ENCODE measurements around the gene TPM3. TPM values are rescaled to one million over a fixed set of nuclear protein-coding genes. Genes with fewer than 3 reads are reported as not detected.

TPM3 gene
- total and polyA plus RNA-seq, 10 of the 15 experiments (the other 5 are each of a cell fraction or from before 2014, with no cell fraction given): 270 to 759 (median 505) TPM

DNA sequence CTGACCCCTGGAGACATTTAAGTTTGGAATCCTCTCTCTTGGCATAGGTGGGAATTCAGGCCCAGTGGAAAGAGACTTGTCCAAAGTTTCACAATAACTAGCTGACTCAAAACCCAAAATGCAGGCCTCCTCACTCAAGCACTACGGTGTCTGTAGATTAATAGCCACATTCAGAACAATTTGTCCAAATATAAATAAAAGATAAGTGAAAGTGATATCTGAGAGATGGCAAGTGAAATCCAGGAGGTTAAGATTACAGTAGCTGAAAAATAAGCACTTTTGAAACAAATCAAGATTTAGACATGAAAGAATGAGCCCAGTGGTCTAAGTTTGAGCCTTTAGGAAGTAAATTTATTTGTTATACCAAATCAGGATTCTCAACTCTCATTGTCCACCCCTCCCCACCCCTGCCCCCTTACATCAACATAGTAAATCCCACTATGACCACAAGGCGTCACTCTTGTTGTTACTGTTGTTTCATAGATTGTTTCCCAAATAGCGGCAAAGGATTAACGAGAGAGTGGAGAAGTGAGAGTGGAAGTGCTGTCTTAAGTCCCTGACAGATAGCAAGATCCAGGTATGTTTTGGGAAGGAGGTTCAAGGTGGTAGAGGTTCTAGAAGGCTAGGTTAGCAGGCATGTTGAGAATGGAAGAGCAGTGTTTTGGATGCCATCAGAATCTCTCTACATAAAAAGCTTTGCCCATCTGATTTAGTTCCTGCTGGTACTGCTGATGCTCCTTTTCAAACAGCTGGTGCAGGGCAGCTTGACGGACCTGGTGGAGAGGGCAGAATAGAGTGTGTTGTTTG is 7.1 kb upstream of the TPM3 start:
- CTCF ChIA-PET: interaction anchor here (0.6 to 3.4 kb wide), 32 partner anchors 9 to 348 kb away, joined by 3 to 54 read pairs (median 5); partner anchors contain the start of genes HAX1 and UBAP2L
- SMC1A ChIA-PET (ENCODE audit: uncharacterized antibody, unreplicated experiment): interaction anchor here (0.7 to 4.8 kb wide), 19 partner anchors 8 to 281 kb away, joined by 3 to 48 read pairs (median 4); partner anchors contain the start of gene HAX1
- no TSS peak for BruUV-seq (replicated peaks)
- no peak overlapping the region for H3K4me3 ChIP-seq
- H3K4me2 ChIP-seq (ENCODE audit: control insufficient read depth, insufficient read depth): peak overlapping the region; percentile 4; the same call in 1 of the 2 replicates
- FAIRE-seq (peak; percentile 13), ATAC-seq (peak; percentile 87), DNase-seq (ENCODE audit: low read depth, low spot score) (no peak)
- H3K36me3 ChIP-seq (ENCODE audit: control insufficient read depth in 2 of 2, insufficient read depth in 2 of 2, low read length in 1 of 2): no peaks in the 10 kb centered on the region; a peak in 1 of 4 replicates
- intact Hi-C loops (cut with micrococcal nuclease; ENCODE audit: unreplicated experiment): loop anchor here (1.0 kb wide), 2 partner anchors 73 to 136 kb away; partner anchors contain the start of gene HAX1
- H3K9ac ChIP-seq (ENCODE audit: control insufficient read depth, insufficient read depth, low read length): no peak overlapping the region
- POLR2A ChIA-PET: interaction anchor here (0.6 to 1.3 kb wide), 3 partner anchors 20 to 87 kb away, joined by 3 to 7 read pairs (median 4); partner anchors contain the start of gene HAX1
- H3K27ac ChIP-seq (ENCODE audit: control insufficient read depth, insufficient read depth): no peak overlapping the region
- no peaks in the 10 kb centered on the region for H3K9me3 ChIP-seq (replicated peaks; ENCODE audit: control insufficient read depth, insufficient read depth, low read length)
- in situ Hi-C loops (cut with MboI): no loop called here
- RAD21 ChIA-PET (ENCODE audit: unreplicated experiment): interaction anchor here (0.6 to 2.7 kb wide), 12 partner anchors 8 to 281 kb away, joined by 3 to 30 read pairs (median 4); partner anchors contain the start of gene HAX1
- no peaks in the 10 kb centered on the region for H4K20me1 ChIP-seq (ENCODE audit: control insufficient read depth, insufficient read depth)
- no peaks in the 10 kb centered on the region for H3K4me1 ChIP-seq (ENCODE audit: control insufficient read depth, insufficient read depth, low read length)
- no peaks in the 10 kb centered on the region for H3K79me2 ChIP-seq (ENCODE audit: control insufficient read depth, insufficient read depth, low read length)
- no peaks in the 10 kb centered on the region; a peak in 1 of 4 replicates for H3K27me3 ChIP-seq (replicated peaks in 1 of 2; ENCODE audit: control insufficient read depth in 2 of 2, insufficient read depth in 2 of 2, low read length in 1 of 2)
- peak overlapping the region; percentile 51 for H2AFZ ChIP-seq (ENCODE audit: control insufficient read depth, low read depth, low read length)
- 11% methylated on average over 5 of the region's 5 CpGs for WGBS (ENCODE audit: insufficient coverage, insufficient replicate concordance, low lambda C conversion rate, missing lambda C conversion rate)
- no peak for TF ChIP-seq EP300 (IDR thresholded peaks at IDR 0.05; ENCODE audit: borderline replicate concordance in 1 of 2, control insufficient read depth in 1 of 2, low read depth in 2 of 2, low read length in 2 of 2)
- peak; percentile 12; the same call in 1 of the 2 replicates for TF ChIP-seq PKNOX1 (IDR thresholded peaks at IDR 0.05)
- no peak for TF ChIP-seq ZSCAN29 (IDR thresholded peaks at IDR 0.05)
- no peak for TF ChIP-seq TCF7 (IDR thresholded peaks at IDR 0.05; ENCODE audit: borderline replicate concordance)
- no peak for TF ChIP-seq ZNF622 (IDR thresholded peaks at IDR 0.05)
- TF ChIP-seq SMC3 (IDR thresholded peaks at IDR 0.05; ENCODE audit: borderline replicate concordance, low read length): peak; percentile 63; the same call in 1 of the 2 replicates
- no peak for TF ChIP-seq FOS (IDR thresholded peaks at IDR 0.05; ENCODE audit: borderline replicate concordance, extremely low read depth, insufficient read length)
- no peak for TF ChIP-seq BACH1 (IDR thresholded peaks at IDR 0.05; ENCODE audit: borderline replicate concordance)
- TF ChIP-seq, protein P1, sequence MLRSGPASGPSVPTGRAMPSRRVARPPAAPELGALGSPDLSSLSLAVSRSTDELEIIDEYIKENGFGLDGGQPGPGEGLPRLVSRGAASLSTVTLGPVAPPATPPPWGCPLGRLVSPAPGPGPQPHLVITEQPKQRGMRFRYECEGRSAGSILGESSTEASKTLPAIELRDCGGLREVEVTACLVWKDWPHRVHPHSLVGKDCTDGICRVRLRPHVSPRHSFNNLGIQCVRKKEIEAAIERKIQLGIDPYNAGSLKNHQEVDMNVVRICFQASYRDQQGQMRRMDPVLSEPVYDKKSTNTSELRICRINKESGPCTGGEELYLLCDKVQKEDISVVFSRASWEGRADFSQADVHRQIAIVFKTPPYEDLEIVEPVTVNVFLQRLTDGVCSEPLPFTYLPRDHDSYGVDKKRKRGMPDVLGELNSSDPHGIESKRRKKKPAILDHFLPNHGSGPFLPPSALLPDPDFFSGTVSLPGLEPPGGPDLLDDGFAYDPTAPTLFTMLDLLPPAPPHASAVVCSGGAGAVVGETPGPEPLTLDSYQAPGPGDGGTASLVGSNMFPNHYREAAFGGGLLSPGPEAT (IDR thresholded peaks at IDR 0.05; ENCODE audit: low read depth): 0 out of 2 replicates have a peak, but pooled peaks have one; percentile 14
- no peak for TF ChIP-seq TBL1XR1 (IDR thresholded peaks at IDR 0.05; ENCODE audit: low read depth, low read length)
- TF ChIP-seq, protein P2, sequence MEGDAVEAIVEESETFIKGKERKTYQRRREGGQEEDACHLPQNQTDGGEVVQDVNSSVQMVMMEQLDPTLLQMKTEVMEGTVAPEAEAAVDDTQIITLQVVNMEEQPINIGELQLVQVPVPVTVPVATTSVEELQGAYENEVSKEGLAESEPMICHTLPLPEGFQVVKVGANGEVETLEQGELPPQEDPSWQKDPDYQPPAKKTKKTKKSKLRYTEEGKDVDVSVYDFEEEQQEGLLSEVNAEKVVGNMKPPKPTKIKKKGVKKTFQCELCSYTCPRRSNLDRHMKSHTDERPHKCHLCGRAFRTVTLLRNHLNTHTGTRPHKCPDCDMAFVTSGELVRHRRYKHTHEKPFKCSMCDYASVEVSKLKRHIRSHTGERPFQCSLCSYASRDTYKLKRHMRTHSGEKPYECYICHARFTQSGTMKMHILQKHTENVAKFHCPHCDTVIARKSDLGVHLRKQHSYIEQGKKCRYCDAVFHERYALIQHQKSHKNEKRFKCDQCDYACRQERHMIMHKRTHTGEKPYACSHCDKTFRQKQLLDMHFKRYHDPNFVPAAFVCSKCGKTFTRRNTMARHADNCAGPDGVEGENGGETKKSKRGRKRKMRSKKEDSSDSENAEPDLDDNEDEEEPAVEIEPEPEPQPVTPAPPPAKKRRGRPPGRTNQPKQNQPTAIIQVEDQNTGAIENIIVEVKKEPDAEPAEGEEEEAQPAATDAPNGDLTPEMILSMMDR (IDR thresholded peaks at IDR 0.05 in 2 of 3, conservative IDR thresholded peaks at IDR 0.05 in 1 of 3; ENCODE audit: control insufficient read depth in 2 of 3, extremely low read depth in 1 of 3, insufficient read depth in 1 of 3, low read depth in 3 of 3, low read length in 3 of 3): peak; percentile 61 to 71 (median 67)
- no peak for TF ChIP-seq NBN (IDR thresholded peaks at IDR 0.05)
- TF ChIP-seq IRF3 (IDR thresholded peaks at IDR 0.05): no peak
- no peak for TF ChIP-seq DPF2 (IDR thresholded peaks at IDR 0.05)
- TF ChIP-seq ATF7 (IDR thresholded peaks at IDR 0.05; ENCODE audit: low read depth): no peak
- TF ChIP-seq ZNF217 (IDR thresholded peaks at IDR 0.05): no peak
- TF ChIP-seq EZH2 (IDR thresholded peaks at IDR 0.05; ENCODE audit: borderline replicate concordance, control insufficient read depth, low read depth, low read length): no peak

Measured in GM12878 (cell line).